HEK293 (cell line): ENCODE results near the gene ERP44.

Experiments
- CTCF ChIP-seq: fragments of 450-650 bp; formaldehyde crosslinking; IDR thresholded peaks from 2 replicates; pipeline ENCODE4 v1.5.1; 2016; ENCODE audit warnings: missing biosample characterization, missing genetic modification characterization
- GLI4 ChIP-seq: fragments of 450-650 bp; formaldehyde crosslinking; IDR thresholded peaks from 2 replicates; pipeline ENCODE4 v1.5.1; 2016; ENCODE audit warnings: missing biosample characterization, missing genetic modification characterization
- KLF1 ChIP-seq: fragments of 450-650 bp; formaldehyde crosslinking; IDR thresholded peaks from 2 replicates; pipeline ENCODE4 v1.5.1; 2016; ENCODE audit warnings: missing biosample characterization, missing genetic modification characterization
- PRDM4 ChIP-seq: fragments of 450-650 bp; formaldehyde crosslinking; IDR thresholded peaks from 2 replicates; pipeline ENCODE4 v1.5.1; 2017; ENCODE audit warnings: missing biosample characterization, missing genetic modification characterization
- ZFP3 ChIP-seq: fragments of 450-650 bp; formaldehyde crosslinking; IDR thresholded peaks from 2 replicates; pipeline ENCODE4 v1.5.1; 2016; ENCODE audit warnings: low read depth, missing biosample characterization, missing genetic modification characterization
- ZFP69B ChIP-seq: fragments of 450-650 bp; formaldehyde crosslinking; IDR thresholded peaks from 2 replicates; pipeline ENCODE4 v1.5.1; 2016; ENCODE audit warnings: missing biosample characterization, missing genetic modification characterization
- ZNF10 ChIP-seq: fragments of 450-650 bp; formaldehyde crosslinking; IDR thresholded peaks from 2 replicates; pipeline ENCODE4 v1.5.1; 2017; ENCODE audit warnings: missing biosample characterization, missing genetic modification characterization
- ZNF747 ChIP-seq: fragments of 450-650 bp; formaldehyde crosslinking; IDR thresholded peaks from 2 replicates; pipeline ENCODE4 v1.5.1; 2016; ENCODE audit warnings: missing biosample characterization, missing genetic modification characterization

- TF ChIP-seq ZFP69B (tag by site-specific recombination) (no peak), PRDM4 (tag by site-specific recombination) (no peak), KLF1 (tag by site-specific recombination) (no peak), ZNF747 (tag by site-specific recombination) (no peak), GLI4 (tag by site-specific recombination) (no peak), ZFP3 (tag by site-specific recombination) (no peak), ZNF10 (no peak), CTCF (tag by site-specific recombination) (no peak)
Measured at GRCh38 chr9:100112677-100113336, 14.0 kb upstream of the ERP44 start.
